Central memory CD8-positive, alpha-beta T cell (primary cell): Measurements from ENCODE around the gene RFC2.
"Not testable (repeated sequence)": the region's sequence is repeated elsewhere in the genome, so short reads cannot be mapped to it uniquely, and the experiment has no call there.

Experiments
- ATAC-seq: fragments of 150-1000 bp; cut with Tn5 transposase; replicated peaks from 2 replicates; pipeline ENCODE4 v1.10.0; 2022; ENCODE audit warnings: mild to moderate bottlenecking, moderate FRiP score, moderate number of reproducible peaks; ENCODE audit not compliant: poor library complexity, severe bottlenecking; ENCODE audit errors: extremely low read depth
- DNase-seq, 2 donors: peaks; one replicate each; pipeline ENCODE4 v3.0.0; 2021; ENCODE audit warnings: low spot score in 2 of 2
- H3K27ac Mint-ChIP-seq: one replicate; pipeline ENCODE4 v1.8.0; 2022; ENCODE audit warnings: low read depth, mild to moderate bottlenecking, moderate library complexity, mixed read lengths
- H3K27me3 Mint-ChIP-seq: one replicate; pipeline ENCODE4 v1.8.0; 2022; ENCODE audit warnings: mixed read lengths
- H3K36me3 Mint-ChIP-seq: one replicate; pipeline ENCODE4 v1.8.0; 2022; ENCODE audit warnings: mild to moderate bottlenecking, moderate library complexity, mixed read lengths; ENCODE audit not compliant: insufficient read depth
- H3K4me1 Mint-ChIP-seq: one replicate; pipeline ENCODE4 v1.8.0; 2022; ENCODE audit warnings: mixed read lengths
- H3K4me3 Mint-ChIP-seq: one replicate; pipeline ENCODE4 v1.8.0; 2022; ENCODE audit warnings: mild to moderate bottlenecking, moderate library complexity, mixed read lengths
- H3K9me3 Mint-ChIP-seq: one replicate; pipeline ENCODE4 v1.8.0; 2022; ENCODE audit warnings: mixed read lengths

RFC2 gene

GRCh38 chr7:74272305-74273038 is 18.3 kb upstream of the RFC2 start:
- Mint-ChIP-seq H3K27ac (no peak overlapping the region), H3K4me3 (no peak overlapping the region), H3K36me3 (no peaks in the 10 kb centered on the region), H3K4me1 (no peaks in the 10 kb centered on the region), H3K27me3 (peaks cover 14% of the 10 kb centered on the region), H3K9me3 (no peaks in the 10 kb centered on the region)
- no peak for DNase-seq
- no peak for ATAC-seq

- Mint-ChIP-seq H3K4me3 (no peak overlapping the region), H3K4me1 (no peaks in the 10 kb centered on the region), H3K27me3 (peaks cover 14% of the 10 kb centered on the region), H3K27ac (no peak overlapping the region), H3K9me3 (no peaks in the 10 kb centered on the region), H3K36me3 (no peaks in the 10 kb centered on the region)
- DNase-seq = no peak
- no peak for ATAC-seq
Observed at GRCh38 chr7:74271742-74272141, 17.5 kb upstream of the RFC2 start.

- no peaks in the 10 kb centered on the region for H3K36me3 Mint-ChIP-seq
- peak; percentile 62 for ATAC-seq
- peak overlapping the region; percentile 66 for H3K4me3 Mint-ChIP-seq
- peak; percentile 24 to 45 for DNase-seq
- peak overlapping the region; percentile 64 for H3K27ac Mint-ChIP-seq
- no peaks in the 10 kb centered on the region for H3K4me1 Mint-ChIP-seq
- H3K27me3 Mint-ChIP-seq = peaks cover 14% of the 10 kb centered on the region
- H3K9me3 Mint-ChIP-seq = no peaks in the 10 kb centered on the region
Observed at GRCh38 chr7:74269757-74270277, 15.6 kb upstream of the RFC2 start.

GRCh38 chr7:74267756-74268565 is 13.8 kb upstream of the RFC2 start:
- H3K4me3 Mint-ChIP-seq = no peak overlapping the region
- no peaks in the 10 kb centered on the region for H3K4me1 Mint-ChIP-seq
- DNase-seq (no peak), ATAC-seq (no peak)
- no peaks in the 10 kb centered on the region for H3K9me3 Mint-ChIP-seq
- H3K27ac Mint-ChIP-seq = no peak overlapping the region
- no peaks in the 10 kb centered on the region for H3K36me3 Mint-ChIP-seq
- peaks cover 23% of the 10 kb centered on the region for H3K27me3 Mint-ChIP-seq

GRCh38 chr7:74266191-74266963 is 12.2 kb upstream of the RFC2 start:
- Mint-ChIP-seq H3K27me3 (peaks cover 15% of the 10 kb centered on the region), H3K4me1 (no peaks in the 10 kb centered on the region), H3K36me3 (no peaks in the 10 kb centered on the region), H3K4me3 (no peak overlapping the region), H3K27ac (no peak overlapping the region), H3K9me3 (no peaks in the 10 kb centered on the region)
- DNase-seq = no peak
- no peak for ATAC-seq

GRCh38 chr7:74263399-74264120 is 9.4 kb upstream of the RFC2 start:
- DNase-seq = no peak
- Mint-ChIP-seq H3K4me3 (no peak overlapping the region), H3K27me3 (peaks cover 15% of the 10 kb centered on the region), H3K27ac (no peak overlapping the region), H3K4me1 (no peaks in the 10 kb centered on the region), H3K36me3 (peaks cover 1% of the 10 kb centered on the region), H3K9me3 (no peaks in the 10 kb centered on the region)
- no peak for ATAC-seq

GRCh38 chr7:74262639-74263398 is 8.6 kb upstream of the RFC2 start:
- H3K27ac Mint-ChIP-seq = no peak overlapping the region
- H3K4me3 Mint-ChIP-seq = no peak overlapping the region
- DNase-seq (no peak), ATAC-seq (no peak)
- H3K9me3 Mint-ChIP-seq = no peaks in the 10 kb centered on the region
- peaks cover 15% of the 10 kb centered on the region for H3K27me3 Mint-ChIP-seq
- H3K36me3 Mint-ChIP-seq = peaks cover 2% of the 10 kb centered on the region
- H3K4me1 Mint-ChIP-seq = no peaks in the 10 kb centered on the region

- Mint-ChIP-seq H3K4me1 (peaks cover 12% of the 10 kb centered on the region), H3K9me3 (no peaks in the 10 kb centered on the region), H3K27ac (no peak overlapping the region), H3K27me3 (peaks cover 13% of the 10 kb centered on the region), H3K36me3 (peaks cover 5% of the 10 kb centered on the region), H3K4me3 (no peak overlapping the region)
- DNase-seq = no peak
- no peak for ATAC-seq
Observed at GRCh38 chr7:74258639-74259038, 4.4 kb upstream of the RFC2 start.

- Mint-ChIP-seq H3K27ac (peak overlapping the region; percentile 52), H3K4me3 (peak overlapping the region; percentile 94), H3K36me3 (peaks cover 10% of the 10 kb centered on the region), H3K27me3 (no peaks in the 10 kb centered on the region), H3K9me3 (no peaks in the 10 kb centered on the region), H3K4me1 (peaks cover 12% of the 10 kb centered on the region)
- DNase-seq (no peak), ATAC-seq (no peak)
Observed at GRCh38 chr7:74256491-74257408, 2.6 kb upstream of the RFC2 start.

GRCh38 chr7:74255461-74255860 is 1.3 kb upstream of the RFC2 start:
- H3K9me3 Mint-ChIP-seq, H3K27me3 Mint-ChIP-seq, DNase-seq, ATAC-seq: not testable (repeated sequence)
- peaks cover 12% of the 10 kb centered on the region for H3K4me1 Mint-ChIP-seq
- peak overlapping the region; percentile 94 for H3K4me3 Mint-ChIP-seq
- H3K36me3 Mint-ChIP-seq = peaks cover 16% of the 10 kb centered on the region
- peak overlapping the region; percentile 96 for H3K27ac Mint-ChIP-seq
